ENCODE results near the gene GNAI2.

- TF ChIP-seq POLR2A (IDR thresholded peaks at IDR 0.05) (no peak), CTCF (IDR thresholded peaks at IDR 0.05) (no peak)
These were observed 30.4 kb upstream of the GNAI2 start for GRCh38 chr3:50205413-50206276.
